ENCODE results near the gene ECE1. TPM values are rescaled to one million over a fixed set of nuclear protein-coding genes. Genes with fewer than 3 reads are reported as not detected.

ECE1 gene
- total RNA-seq, 1 donor from 2014 or later = 15.2 TPM

- Histone ChIP-seq H3F3A (ENCODE audit: low read depth) (peaks cover 15% of the 10 kb centered on the region), H3K79me2 (ENCODE audit: low read depth) (no peaks in the 10 kb centered on the region)
Measured at GRCh38 chr1:21319447-21320407, 29.5 kb upstream of the ECE1 start.

GRCh38 chr1:21318714-21319159, 28.5 kb upstream of the ECE1 start:
- H3K4me1 Mint-ChIP-seq = peaks cover 81% of the 10 kb centered on the region
- H3K9me3 ChIP-seq (ENCODE audit: low read depth) = no peaks in the 10 kb centered on the region
- H4K20me1 ChIP-seq (ENCODE audit: low read depth) = peaks cover 16% of the 10 kb centered on the region
- no peaks in the 10 kb centered on the region for H3K36me3 Mint-ChIP-seq
- H3K27me3 ChIP-seq = no peaks in the 10 kb centered on the region
- peaks cover 64% of the 10 kb centered on the region for H3K4me1 ChIP-seq
- DNase-seq (ENCODE audit: low spot score) = no peak
- TF ChIP-seq EZH2phosphoT487 (IDR thresholded peaks at IDR 0.05) (no peak), EZH2 (IDR thresholded peaks at IDR 0.05) (no peak)
- TF ChIP-seq, protein P1, sequence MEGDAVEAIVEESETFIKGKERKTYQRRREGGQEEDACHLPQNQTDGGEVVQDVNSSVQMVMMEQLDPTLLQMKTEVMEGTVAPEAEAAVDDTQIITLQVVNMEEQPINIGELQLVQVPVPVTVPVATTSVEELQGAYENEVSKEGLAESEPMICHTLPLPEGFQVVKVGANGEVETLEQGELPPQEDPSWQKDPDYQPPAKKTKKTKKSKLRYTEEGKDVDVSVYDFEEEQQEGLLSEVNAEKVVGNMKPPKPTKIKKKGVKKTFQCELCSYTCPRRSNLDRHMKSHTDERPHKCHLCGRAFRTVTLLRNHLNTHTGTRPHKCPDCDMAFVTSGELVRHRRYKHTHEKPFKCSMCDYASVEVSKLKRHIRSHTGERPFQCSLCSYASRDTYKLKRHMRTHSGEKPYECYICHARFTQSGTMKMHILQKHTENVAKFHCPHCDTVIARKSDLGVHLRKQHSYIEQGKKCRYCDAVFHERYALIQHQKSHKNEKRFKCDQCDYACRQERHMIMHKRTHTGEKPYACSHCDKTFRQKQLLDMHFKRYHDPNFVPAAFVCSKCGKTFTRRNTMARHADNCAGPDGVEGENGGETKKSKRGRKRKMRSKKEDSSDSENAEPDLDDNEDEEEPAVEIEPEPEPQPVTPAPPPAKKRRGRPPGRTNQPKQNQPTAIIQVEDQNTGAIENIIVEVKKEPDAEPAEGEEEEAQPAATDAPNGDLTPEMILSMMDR (IDR thresholded peaks at IDR 0.05) = no peak
- no peak overlapping the region for H3K4me3 Mint-ChIP-seq
- H3K4me3 ChIP-seq = no peak overlapping the region
- H3K36me3 ChIP-seq = no peaks in the 10 kb centered on the region
- H3K9ac ChIP-seq = no peak overlapping the region
- peak overlapping the region; percentile 7 for H3K4me2 ChIP-seq
- no peaks in the 10 kb centered on the region for H3K9me3 Mint-ChIP-seq
- no peak overlapping the region for H2AFZ ChIP-seq (replicated peaks)
- H3K79me2 ChIP-seq (ENCODE audit: low read depth) = no peaks in the 10 kb centered on the region
- H3K27me3 Mint-ChIP-seq (ENCODE audit: insufficient read depth, low read depth) = peaks cover 8% of the 10 kb centered on the region
- no peak overlapping the region for H3K27ac ChIP-seq
- peak overlapping the region; percentile 74 for H3K27ac Mint-ChIP-seq
- peaks cover 18% of the 10 kb centered on the region for H3F3A ChIP-seq (ENCODE audit: low read depth)

More at GRCh38 chr1:21319447-21320407, 29.5 kb upstream of the ECE1 start:
- H3K27me3 Mint-ChIP-seq (ENCODE audit: insufficient read depth, low read depth) = peaks cover 7% of the 10 kb centered on the region
- no peak overlapping the region for H3K27ac ChIP-seq
- no peak overlapping the region for H3K4me3 ChIP-seq
- H3K4me2 ChIP-seq = no peak overlapping the region
- H3K9ac ChIP-seq = no peak overlapping the region
- H3K4me1 ChIP-seq = peaks cover 62% of the 10 kb centered on the region
- no peak for DNase-seq (ENCODE audit: low spot score)
- H3K27ac Mint-ChIP-seq = peak overlapping the region; percentile 23
- H3K27me3 ChIP-seq = no peaks in the 10 kb centered on the region
- peaks cover 82% of the 10 kb centered on the region for H3K4me1 Mint-ChIP-seq
- no peaks in the 10 kb centered on the region for H3K36me3 ChIP-seq
- H3K9me3 Mint-ChIP-seq = no peaks in the 10 kb centered on the region
- H3K4me3 Mint-ChIP-seq = no peak overlapping the region
- H3K36me3 Mint-ChIP-seq = no peaks in the 10 kb centered on the region
- no peaks in the 10 kb centered on the region for H3K9me3 ChIP-seq (ENCODE audit: low read depth)
- peaks cover 15% of the 10 kb centered on the region for H4K20me1 ChIP-seq (ENCODE audit: low read depth)
- no peak for TF ChIP-seq EZH2phosphoT487 (IDR thresholded peaks at IDR 0.05)
- TF ChIP-seq, protein P1 (IDR thresholded peaks at IDR 0.05) = peak; percentile 3
- no peak overlapping the region for H2AFZ ChIP-seq (replicated peaks)

- H2AFZ ChIP-seq (replicated peaks) = no peak overlapping the region
- no peaks in the 10 kb centered on the region for H3K36me3 Mint-ChIP-seq
- no peaks in the 10 kb centered on the region for H3K9me3 ChIP-seq (ENCODE audit: low read depth)
- H3K4me3 Mint-ChIP-seq = peak overlapping the region; percentile 27
- peaks cover 17% of the 10 kb centered on the region for H3F3A ChIP-seq (ENCODE audit: low read depth)
- peaks cover 59% of the 10 kb centered on the region for H3K4me1 ChIP-seq
- peaks cover 10% of the 10 kb centered on the region for H3K27me3 Mint-ChIP-seq (ENCODE audit: insufficient read depth, low read depth)
- no peak overlapping the region for H3K4me3 ChIP-seq
- H3K27me3 ChIP-seq = no peaks in the 10 kb centered on the region
- H3K4me2 ChIP-seq = no peak overlapping the region
- no peaks in the 10 kb centered on the region for H3K36me3 ChIP-seq
- H3K79me2 ChIP-seq (ENCODE audit: low read depth) = no peaks in the 10 kb centered on the region
- H3K4me1 Mint-ChIP-seq = peaks cover 81% of the 10 kb centered on the region
- no peak overlapping the region for H3K27ac ChIP-seq
- no peak for TF ChIP-seq EZH2 (IDR thresholded peaks at IDR 0.05)
- TF ChIP-seq, protein P1 (IDR thresholded peaks at IDR 0.05) = no peak
- TF ChIP-seq EZH2phosphoT487 (IDR thresholded peaks at IDR 0.05) = no peak
- DNase-seq (ENCODE audit: low spot score) = no peak
- no peak overlapping the region for H3K9ac ChIP-seq
- H3K27ac Mint-ChIP-seq = peak overlapping the region; percentile 74
- no peaks in the 10 kb centered on the region for H3K9me3 Mint-ChIP-seq
- H4K20me1 ChIP-seq (ENCODE audit: low read depth) = peaks cover 19% of the 10 kb centered on the region
Measured at GRCh38 chr1:21318057-21318713, 27.9 kb upstream of the ECE1 start.
